Activated CD8-positive, alpha-beta memory T cell treated with anti-CD3 and anti-CD28 coated beads, Interleukin-2, amount 50 U/mL, for 24 hours (primary cell): ENCODE results near the gene IL19.

Experiments
- DNase-seq: peaks from one replicate; pipeline ENCODE4 v3.0.0-alpha.2; 2020; ENCODE audit errors: extremely low read depth

The IL19 gene

GRCh38 chr1:206859082-206859521 is 88.5 kb downstream of the IL19 start:
- no peak for DNase-seq

GRCh38 chr1:206860165-206860564 is 89.6 kb downstream of the IL19 start:
- DNase-seq: no peak

DNA sequence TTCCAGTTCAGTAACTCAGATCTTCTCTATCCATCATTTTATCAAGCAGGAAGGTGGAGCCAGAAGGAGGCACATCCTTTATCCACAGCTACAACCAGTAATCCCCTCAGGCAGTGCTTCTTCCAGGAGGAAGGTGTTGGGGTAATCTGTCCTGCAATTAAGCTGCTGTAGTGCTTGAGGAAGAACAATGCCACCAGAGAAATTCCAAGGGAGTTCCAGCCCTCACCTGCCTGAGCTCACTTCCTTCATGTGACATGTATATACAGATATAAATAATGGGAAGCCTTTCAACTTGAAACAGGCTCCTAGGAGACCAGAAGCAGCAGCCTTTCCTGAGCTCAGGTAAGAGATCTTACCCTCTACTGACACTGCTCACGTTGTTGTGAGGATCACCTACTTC is 92.7 kb downstream of the IL19 start:
- no peak for DNase-seq

- peak; percentile 78 for DNase-seq
Measured at GRCh38 chr1:206864939-206865671, 94.5 kb downstream of the IL19 start, which contains the start of gene IL20. Gene IL20 (plus strand): TSS chr1:206865623. CDS start chr1:206865853, 230 bp downstream.

- no peak for DNase-seq
Measured at GRCh38 chr1:206866062-206866461, 95.5 kb downstream of the IL19 start.

- no peak for DNase-seq
Measured at GRCh38 chr1:206867239-206867638, 96.7 kb downstream of the IL19 start.

DNA sequence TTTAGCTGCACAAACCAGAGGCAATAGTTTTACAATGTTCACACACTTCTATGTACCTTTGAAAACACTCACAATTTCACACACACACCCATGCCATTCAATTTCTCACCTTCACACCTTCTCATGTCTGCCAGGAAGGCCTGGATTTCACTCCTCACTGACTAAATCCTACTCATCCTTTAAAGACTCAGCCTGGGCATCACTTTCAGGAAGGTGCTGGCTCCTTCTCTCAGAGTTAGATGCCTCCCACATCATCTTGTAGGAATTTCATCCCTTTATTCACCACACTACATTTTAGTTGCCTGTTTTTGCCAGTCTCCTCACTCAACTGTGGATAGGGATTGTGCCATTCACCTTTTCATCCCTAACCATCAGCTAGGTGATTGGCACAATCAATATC is 97.1 kb downstream of the IL19 start:
- DNase-seq: no peak

- no peak for DNase-seq
Measured at GRCh38 chr1:206868264-206868663, 97.7 kb downstream of the IL19 start.

GRCh38 chr1:206872139-206872538 is 101.6 kb downstream of the IL19 start:
- no peak for DNase-seq

DNA sequence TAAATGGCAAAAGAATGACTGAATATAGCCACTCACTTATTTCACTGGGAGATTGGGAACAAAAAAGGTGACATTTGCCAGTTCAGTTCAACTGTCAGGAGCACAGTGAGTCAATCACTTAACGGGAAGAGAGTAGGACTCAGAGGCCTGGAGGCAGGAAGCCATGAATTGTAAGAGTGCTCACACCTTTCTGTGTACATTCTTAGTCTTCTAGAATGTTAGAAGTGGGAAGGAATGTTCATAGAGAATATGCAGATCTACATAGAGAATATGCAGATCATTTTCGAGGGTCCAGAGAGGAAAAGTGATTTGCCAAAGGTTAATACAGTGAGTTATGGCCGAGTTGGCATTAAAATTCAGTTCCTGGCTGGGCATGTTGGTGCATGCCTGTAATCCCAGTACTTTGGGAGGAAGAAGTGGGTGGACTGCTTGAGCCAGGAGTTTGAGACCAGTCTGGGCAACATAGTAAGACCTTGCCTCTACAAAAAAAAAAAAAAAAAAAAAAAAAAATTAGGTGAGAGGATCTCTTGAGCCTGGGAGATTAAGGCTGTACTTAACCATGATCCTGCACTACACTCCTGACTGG is 103.1 kb downstream of the IL19 start:
- DNase-seq: no peak

GRCh38 chr1:206875752-206876377 is 105.3 kb downstream of the IL19 start:
- no peak for DNase-seq

DNA sequence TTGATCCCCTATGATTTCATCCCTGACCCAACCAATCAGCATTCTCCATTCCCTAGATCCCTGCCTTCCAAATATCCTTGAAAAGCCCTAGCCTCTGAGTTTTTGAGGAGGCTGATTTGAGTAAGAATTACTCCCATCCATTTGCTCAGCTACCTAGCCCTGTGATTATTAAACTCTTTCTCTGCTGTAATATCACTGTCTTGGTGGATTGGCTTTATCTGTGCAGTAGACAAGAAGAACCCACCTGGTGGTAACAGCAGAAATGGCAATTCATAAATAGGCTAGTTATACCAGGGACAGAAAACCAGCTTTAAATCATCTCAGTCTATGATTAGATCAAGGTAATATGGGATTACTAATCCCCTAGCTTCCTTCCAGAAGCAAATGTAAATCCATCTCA is 107.9 kb downstream of the IL19 start:
- DNase-seq: no peak

GRCh38 chr1:206880314-206880713 is 109.7 kb downstream of the IL19 start:
- DNase-seq: no peak

DNA sequence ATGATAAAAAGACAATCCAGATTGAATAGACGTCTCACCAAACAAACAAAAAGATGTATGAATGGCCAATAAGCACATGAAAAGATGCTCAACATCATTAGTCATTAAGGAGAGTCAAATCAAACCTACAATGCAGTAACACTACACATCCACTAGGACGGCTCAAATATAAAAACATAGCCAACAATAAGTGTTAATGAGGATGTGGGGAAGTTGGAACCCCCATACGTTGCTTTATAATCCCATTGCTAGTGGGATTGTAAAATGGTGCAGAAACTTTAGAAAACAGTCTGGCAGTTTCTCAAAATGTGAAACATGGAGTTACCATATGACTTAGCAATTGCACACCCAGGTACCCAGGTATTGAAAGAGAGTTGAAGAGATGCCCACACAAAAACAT is 112.0 kb downstream of the IL19 start:
- no peak for DNase-seq

- no peak for DNase-seq
Measured at GRCh38 chr1:206883160-206883559, 112.6 kb downstream of the IL19 start.

- no peak for DNase-seq
Measured at GRCh38 chr1:206883876-206884275, 113.3 kb downstream of the IL19 start.

DNA sequence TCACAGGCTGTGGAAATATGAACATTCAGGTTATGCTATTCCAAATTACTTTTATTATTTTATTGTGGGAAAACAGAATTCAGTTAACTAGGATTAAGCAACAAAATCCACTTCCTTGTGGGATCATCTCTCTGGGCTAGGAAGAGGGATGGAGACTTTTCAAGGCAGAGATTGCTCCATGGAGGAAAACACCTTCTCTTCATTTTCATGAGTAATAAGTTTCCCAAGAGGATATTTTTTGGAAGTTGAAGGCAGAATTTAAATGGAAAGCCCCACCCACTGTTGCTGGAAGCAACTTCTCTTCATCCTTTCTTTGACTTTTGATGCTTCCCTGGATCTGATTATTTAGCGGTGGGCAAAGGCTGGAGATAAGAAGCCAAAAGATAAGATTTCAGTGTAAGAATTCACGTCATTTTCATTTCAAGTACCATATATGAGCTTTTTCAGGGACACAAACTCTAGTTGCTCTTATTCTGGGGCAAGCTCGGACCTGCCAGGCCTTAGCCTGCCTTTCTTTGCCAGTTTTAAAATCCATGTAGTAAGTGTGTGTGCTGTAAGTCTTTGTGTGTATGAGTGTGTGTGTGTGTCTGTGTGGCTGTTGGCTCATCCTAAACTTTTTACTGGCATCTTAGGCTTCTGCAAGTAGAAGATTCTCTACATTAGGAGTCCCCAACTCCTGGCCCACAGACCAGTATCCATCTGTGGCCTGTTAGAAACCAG is 114.9 kb downstream of the IL19 start:
- DNase-seq: no peak

DNA sequence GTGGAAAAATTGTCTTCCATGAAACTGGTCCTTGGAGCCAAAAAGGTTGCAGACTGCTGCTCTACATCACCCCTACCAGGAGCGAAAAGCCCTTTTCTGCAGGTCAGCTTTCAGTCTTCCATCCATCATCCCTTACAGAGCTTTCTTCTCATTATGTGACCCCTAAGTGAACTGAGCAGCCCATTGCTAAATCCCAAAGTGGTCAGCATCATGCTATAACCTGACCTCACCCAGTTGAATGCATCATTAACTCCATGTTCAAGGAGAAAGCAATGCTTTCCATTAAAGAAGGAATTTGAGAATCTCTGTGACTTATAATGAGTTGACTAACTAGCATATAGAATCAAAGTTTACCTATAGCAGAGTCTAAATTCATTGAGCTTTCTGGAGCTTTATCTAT is 116.3 kb downstream of the IL19 start:
- no peak for DNase-seq

DNA sequence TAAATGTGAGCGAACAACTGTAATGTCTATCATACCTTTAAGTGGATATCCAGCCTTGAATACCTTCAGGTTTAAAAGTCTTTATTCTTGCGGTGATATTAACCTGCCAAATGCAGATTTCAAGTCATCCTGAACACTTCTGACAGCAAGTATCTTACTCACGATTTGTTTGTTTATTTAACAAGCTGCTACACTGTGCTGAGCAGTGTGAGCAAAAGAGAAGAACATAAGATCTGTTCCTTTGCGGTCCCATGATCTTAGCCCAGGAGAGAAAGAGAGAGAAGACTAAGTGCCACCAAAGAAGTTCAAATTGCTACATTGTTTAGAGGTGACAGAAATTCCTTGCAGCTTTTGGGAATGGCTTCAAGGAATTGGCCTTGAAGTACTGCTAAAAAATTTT is 117.1 kb downstream of the IL19 start:
- DNase-seq: no peak

- DNase-seq: no peak
Measured at GRCh38 chr1:206890125-206891060, 119.8 kb downstream of the IL19 start.

DNA sequence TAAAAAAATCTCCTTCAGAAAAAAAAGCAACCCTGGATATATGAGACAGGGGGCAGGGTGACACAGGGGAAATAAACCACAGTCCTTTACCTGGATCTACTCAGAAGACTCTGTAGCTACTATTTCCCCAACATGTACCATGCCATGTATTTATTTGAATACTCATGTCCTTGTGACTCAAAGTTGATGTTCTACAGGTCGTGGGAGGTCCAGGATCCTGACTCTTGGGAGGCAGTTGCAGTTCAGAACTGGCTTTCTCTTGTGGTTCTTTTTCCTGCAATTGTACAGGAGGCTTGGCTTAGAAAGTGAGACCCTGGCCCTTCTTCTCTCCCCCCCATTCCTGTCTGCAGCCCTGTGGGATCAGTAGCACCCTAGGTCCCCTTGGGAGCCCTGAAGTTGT is 120.8 kb downstream of the IL19 start:
- no peak for DNase-seq
